ENCODE results near the gene SNRK. TPM values are rescaled to one million over a fixed set of nuclear protein-coding genes. Genes with fewer than 3 reads are reported as not detected.
A peak's percentile ranks its signal among the peaks of the same experiment; 100 is the strongest.

SNRK gene
- total RNA-seq, 6 donors from 2014 or later, result 25.1 to 68.5 (median 45.3) TPM

- no peak overlapping the region for H3K4me3 ChIP-seq
- peak overlapping the region in 1 of 4 donors; percentile 12 for H3K27ac ChIP-seq
- 80 to 85% methylated on average over 3 of the region's 4 CpGs for WGBS, 2 donors
- H3K27me3 ChIP-seq, result no peaks in the 10 kb centered on the region
- H3K4me1 ChIP-seq, result peaks cover 45 to 78% (median 61%) of the 10 kb centered on the region in 4 donors
- ATAC-seq (ENCODE audit: low FRiP score in 2 of 2) (no peak), DNase-seq (no peak)
- H3K9me3 ChIP-seq, result no peaks in the 10 kb centered on the region
- H3K36me3 ChIP-seq, result peaks cover 4 to 19% (median 6%) of the 10 kb centered on the region in 4 donors
- TF ChIP-seq EP300 (IDR thresholded peaks at IDR 0.05) (no peak), POLR2AphosphoS5 (IDR thresholded peaks at IDR 0.05) (no peak), POLR2A (IDR thresholded peaks at IDR 0.05) (no peak)
- TF ChIP-seq, protein P1, sequence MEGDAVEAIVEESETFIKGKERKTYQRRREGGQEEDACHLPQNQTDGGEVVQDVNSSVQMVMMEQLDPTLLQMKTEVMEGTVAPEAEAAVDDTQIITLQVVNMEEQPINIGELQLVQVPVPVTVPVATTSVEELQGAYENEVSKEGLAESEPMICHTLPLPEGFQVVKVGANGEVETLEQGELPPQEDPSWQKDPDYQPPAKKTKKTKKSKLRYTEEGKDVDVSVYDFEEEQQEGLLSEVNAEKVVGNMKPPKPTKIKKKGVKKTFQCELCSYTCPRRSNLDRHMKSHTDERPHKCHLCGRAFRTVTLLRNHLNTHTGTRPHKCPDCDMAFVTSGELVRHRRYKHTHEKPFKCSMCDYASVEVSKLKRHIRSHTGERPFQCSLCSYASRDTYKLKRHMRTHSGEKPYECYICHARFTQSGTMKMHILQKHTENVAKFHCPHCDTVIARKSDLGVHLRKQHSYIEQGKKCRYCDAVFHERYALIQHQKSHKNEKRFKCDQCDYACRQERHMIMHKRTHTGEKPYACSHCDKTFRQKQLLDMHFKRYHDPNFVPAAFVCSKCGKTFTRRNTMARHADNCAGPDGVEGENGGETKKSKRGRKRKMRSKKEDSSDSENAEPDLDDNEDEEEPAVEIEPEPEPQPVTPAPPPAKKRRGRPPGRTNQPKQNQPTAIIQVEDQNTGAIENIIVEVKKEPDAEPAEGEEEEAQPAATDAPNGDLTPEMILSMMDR (IDR thresholded peaks at IDR 0.05), result no peak
Observed at GRCh38 chr3:43298761-43299160, 12.4 kb downstream of the SNRK start.

- TF ChIP-seq, protein P1 (IDR thresholded peaks at IDR 0.05), result no peak
- TF ChIP-seq POLR2A (IDR thresholded peaks at IDR 0.05) (no peak), POLR2AphosphoS5 (IDR thresholded peaks at IDR 0.05) (no peak), EP300 (IDR thresholded peaks at IDR 0.05) (no peak)
- peaks cover 17 to 55% (median 37%) of the 10 kb centered on the region in 4 donors for H3K4me1 ChIP-seq
- no peak overlapping the region for H3K27ac ChIP-seq
- 27 to 29% methylated on average over 1 of the region's 1 CpG for WGBS, 2 donors
- no peaks in the 10 kb centered on the region for H3K27me3 ChIP-seq
- ATAC-seq (ENCODE audit: low FRiP score in 2 of 2), result no peak
- H3K4me3 ChIP-seq, result no peak overlapping the region
- no peak for DNase-seq
- H3K36me3 ChIP-seq, result peaks cover 5 to 40% (median 7%) of the 10 kb centered on the region in 4 donors
- H3K9me3 ChIP-seq, result no peaks in the 10 kb centered on the region
Observed at GRCh38 chr3:43302116-43302880, 16.0 kb downstream of the SNRK start.

- H3K27ac ChIP-seq, result no peak overlapping the region
- TF ChIP-seq POLR2A (IDR thresholded peaks at IDR 0.05) (no peak), EP300 (IDR thresholded peaks at IDR 0.05) (no peak), POLR2AphosphoS5 (IDR thresholded peaks at IDR 0.05) (no peak)
- TF ChIP-seq, protein P1 (IDR thresholded peaks at IDR 0.05), result no peak
- no peaks in the 10 kb centered on the region for H3K27me3 ChIP-seq
- WGBS, 2 donors, result 83 to 87% methylated on average over 3 of the region's 3 CpGs
- ATAC-seq (ENCODE audit: low FRiP score in 2 of 2) (no peak), DNase-seq (no peak)
- H3K9me3 ChIP-seq, result no peaks in the 10 kb centered on the region
- peaks cover 5 to 56% (median 8%) of the 10 kb centered on the region in 4 donors for H3K36me3 ChIP-seq
- H3K4me1 ChIP-seq, result peaks cover 6 to 42% (median 26%) of the 10 kb centered on the region in 4 donors
- no peak overlapping the region for H3K4me3 ChIP-seq
Observed at GRCh38 chr3:43304126-43304525, 17.8 kb downstream of the SNRK start.

DNA sequence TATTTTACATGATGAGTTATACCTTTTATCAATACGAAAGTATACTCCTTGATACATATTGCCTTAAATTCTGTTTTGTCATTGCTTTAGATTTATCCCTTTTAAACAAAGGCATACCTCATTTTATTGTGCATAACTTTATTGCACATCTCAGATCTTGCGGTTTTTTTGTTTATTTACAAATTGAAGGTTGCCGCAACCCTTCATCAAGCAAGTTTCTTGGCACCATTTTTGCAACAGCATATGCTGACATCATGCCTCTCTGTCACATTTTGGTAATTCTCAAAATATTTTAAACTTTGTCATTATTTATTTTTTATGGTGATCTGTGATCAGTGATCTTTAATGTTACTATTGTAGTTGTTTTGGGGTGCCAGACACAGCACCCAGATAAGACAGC is 20.9 kb downstream of the SNRK start:
- ATAC-seq (ENCODE audit: low FRiP score in 2 of 2) (no peak), DNase-seq (no peak)
- Histone ChIP-seq H3K36me3 (peaks cover 5 to 62% (median 8%) of the 10 kb centered on the region in 4 donors), H3K4me1 (peaks cover 0 to 21% (median 14%) of the 10 kb centered on the region in 4 donors), H3K27ac (peak overlapping the region in 1 of 4 donors; percentile 13), H3K4me3 (no peak overlapping the region), H3K9me3 (no peaks in the 10 kb centered on the region), H3K27me3 (no peaks in the 10 kb centered on the region)
- TF ChIP-seq EP300 (IDR thresholded peaks at IDR 0.05) (no peak), POLR2A (IDR thresholded peaks at IDR 0.05) (no peak), POLR2AphosphoS5 (IDR thresholded peaks at IDR 0.05) (no peak)
- TF ChIP-seq, protein P1 (IDR thresholded peaks at IDR 0.05), result no peak
- WGBS, 2 donors, result 75 to 84% methylated on average over 3 of the region's 3 CpGs
